GM12864 (cell line): ENCODE measurements around the gene CYP26A1.

Experiments
- DNase-seq: peaks from one replicate; pipeline ENCODE4 v3.0.0-alpha.2; 2011; ENCODE audit warnings: low read depth
- H3K4me3 ChIP-seq: 2 replicates; pipeline ENCODE4 v1.5.1; 2011; ENCODE audit warnings: mild to moderate bottlenecking, low read depth, low read length, control low read depth
- CTCF ChIP-seq: IDR thresholded peaks from 2 replicates; pipeline ENCODE4 v1.5.1; 2011; ENCODE audit warnings: low read depth, mild to moderate bottlenecking, moderate library complexity, low read length, control low read depth, inconsistent platforms; ENCODE audit errors: missing control alignments

CYP26A1 gene

DNA sequence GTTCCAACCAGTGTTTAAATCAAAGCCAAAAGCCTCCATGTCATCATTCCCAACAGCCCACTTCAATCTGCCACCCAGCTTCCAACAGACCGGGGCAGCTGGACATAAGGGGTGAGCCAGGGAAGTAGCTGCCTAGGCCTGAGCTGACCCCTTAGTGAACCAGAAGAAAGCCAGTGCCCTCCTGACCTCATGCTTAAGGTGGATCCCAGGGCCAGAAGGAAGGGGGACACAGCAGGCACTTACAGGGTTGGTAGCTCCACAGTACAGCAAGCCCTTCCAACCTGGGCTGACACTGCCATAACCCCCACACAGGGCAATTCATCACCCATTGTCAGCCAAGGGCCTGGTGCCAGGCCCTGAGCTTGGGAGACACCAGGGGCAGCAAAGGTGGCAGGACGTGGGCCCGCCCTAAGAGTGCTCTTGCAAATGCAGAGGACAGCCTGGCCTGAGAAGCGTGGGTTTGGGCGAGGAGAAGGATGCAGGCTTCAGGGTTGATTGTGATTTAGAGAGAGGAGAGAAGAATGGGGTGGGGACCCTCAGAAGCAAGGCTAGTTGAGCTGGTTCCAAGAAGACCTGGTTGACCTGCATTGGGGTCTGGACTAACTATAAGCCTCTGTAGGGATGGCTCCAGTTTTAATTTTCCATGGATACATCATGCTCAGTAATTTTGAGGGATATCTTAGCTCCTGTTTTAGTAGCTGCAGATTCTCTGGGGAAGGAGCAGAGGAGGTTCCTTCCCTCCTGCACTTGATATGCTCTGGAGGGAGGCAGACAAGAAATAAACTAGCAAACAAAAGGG lies 3.1 kb upstream of the CYP26A1 start:
- DNase-seq = no peak
- no peak overlapping the region for H3K4me3 ChIP-seq
- TF ChIP-seq CTCF = no peak

GRCh38 chr10:93071177-93071472 lies 2.6 kb upstream of the CYP26A1 start:
- no peak overlapping the region for H3K4me3 ChIP-seq
- TF ChIP-seq CTCF = no peak
- no peak for DNase-seq

DNA sequence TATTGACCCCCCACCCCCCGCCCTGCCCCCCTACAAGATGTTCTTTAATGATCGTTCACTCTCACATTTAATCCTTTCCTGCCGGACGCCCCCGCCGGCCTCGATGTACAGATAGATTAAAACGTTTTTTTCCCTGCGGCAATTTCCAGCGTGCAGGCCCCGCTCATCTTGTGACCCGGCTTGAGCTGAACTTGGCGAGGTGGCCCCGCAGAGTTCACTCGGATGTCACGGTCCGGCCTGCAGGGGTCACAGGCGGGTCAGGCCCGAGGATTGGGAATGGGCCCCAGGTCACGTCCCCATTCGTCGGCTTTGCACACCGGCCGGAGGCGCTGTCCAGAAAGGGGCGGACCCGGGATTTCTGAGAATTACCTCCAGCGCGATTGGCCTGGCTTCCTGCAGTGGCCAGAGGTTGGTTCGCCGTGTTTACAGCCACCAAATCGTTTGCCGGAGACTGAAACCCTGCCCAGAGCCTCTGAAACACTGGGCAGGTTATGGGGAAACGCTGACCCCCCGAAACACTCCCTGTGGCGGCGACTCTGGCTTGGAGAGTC lies 1.9 kb upstream of the CYP26A1 start:
- no peak for DNase-seq

DNA sequence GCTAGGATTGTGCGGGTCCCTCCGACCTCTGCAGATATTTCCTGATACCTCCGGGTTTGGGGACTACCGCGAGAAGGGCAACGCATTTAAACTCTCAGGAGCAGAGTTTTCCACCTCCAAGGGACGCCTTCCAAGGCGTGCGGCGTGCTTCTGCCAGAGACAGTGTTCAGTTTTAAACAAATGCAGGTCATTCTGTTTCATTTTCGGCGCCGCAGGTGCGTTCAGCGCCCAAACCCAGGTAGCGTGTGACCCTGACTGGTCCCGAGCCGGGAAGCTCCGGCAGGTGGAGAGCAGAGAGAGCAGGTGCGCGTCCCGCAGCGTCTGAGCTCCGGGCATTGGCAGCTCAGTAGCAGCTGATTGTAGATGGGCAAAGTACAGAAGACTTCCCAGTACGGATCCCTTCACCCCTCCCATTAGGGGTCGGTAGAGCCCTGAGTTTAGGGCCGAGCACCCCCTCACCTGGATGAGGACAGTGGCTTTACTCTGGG lies 1.4 kb upstream of the CYP26A1 start:
- H3K4me3 ChIP-seq = no peak overlapping the region
- no peak for DNase-seq
- no peak for TF ChIP-seq CTCF

More for the DNA sequence above, 1.9 kb upstream of the CYP26A1 start:
- H3K4me3 ChIP-seq = no peak overlapping the region
- no peak for TF ChIP-seq CTCF

DNA sequence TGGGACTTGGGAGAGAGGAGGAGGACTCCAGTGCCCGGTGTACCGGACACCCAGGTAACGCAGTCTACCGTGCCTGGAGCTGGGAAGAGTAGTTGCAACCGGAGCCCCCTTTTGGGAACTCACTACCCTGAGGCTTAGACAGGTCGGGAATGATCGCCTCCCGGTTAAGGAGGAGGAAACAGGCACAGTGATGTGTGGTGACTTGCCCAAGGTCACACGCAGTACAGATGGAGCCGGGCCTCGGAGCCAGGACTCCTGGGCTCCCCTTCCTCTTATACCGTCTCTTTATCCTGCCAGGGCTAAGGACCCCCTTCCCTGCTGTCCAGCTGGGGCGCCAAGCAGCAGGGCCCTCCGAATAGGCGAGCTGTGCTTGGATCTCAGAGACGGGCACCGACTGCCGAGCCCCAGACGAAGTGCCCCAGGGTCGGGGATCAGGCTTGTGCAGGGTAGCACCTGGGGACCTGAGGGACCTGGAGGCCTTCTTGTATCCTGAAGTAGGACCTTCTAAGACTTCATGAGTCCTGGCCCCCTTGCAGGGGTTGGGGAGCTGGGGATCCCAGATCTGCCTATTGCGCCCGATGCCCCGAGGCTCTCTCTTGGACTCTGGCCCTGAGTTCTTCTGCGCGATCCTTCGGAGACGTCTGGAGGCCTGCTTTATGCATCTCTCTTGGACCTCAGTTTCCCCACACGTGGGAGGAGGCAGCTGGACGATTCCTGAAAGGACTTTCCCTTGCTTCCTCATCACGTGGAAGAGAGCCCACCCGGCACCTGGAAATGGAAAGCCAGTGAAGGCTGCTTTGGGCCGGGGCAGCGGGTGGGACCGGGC lies 767 bp upstream of the CYP26A1 start:
- no peak overlapping the region for H3K4me3 ChIP-seq
- TF ChIP-seq CTCF = no peak
- DNase-seq = no peak

GRCh38 chr10:93074147-93074596 lies 479 bp downstream of the CYP26A1 start:
- DNase-seq = no peak
- no peak overlapping the region for H3K4me3 ChIP-seq
- TF ChIP-seq CTCF = no peak
